ENCODE results near the gene LUC7L.
"Not testable (repeated sequence)": the region's sequence is repeated elsewhere in the genome, so short reads cannot be mapped to it uniquely, and the experiment has no call there.

LUC7L gene

GRCh38 chr16:185691-186090, 43.6 kb downstream of the LUC7L start:
- DNase-seq, result peak in 8 of 42 donors; percentile 9 to 54 (median 30)
- intact Hi-C loops (cut with DNase I), result no loop called here

GRCh38 chr16:185213-185612, 44.0 kb downstream of the LUC7L start:
- no peak for DNase-seq
- intact Hi-C loops (cut with DNase I), result no loop called here

GRCh38 chr16:183005-183404, 46.2 kb downstream of the LUC7L start:
- intact Hi-C loops (cut with DNase I), result no loop called here
- DNase-seq, result no peak

GRCh38 chr16:181565-182021, 47.7 kb downstream of the LUC7L start:
- intact Hi-C loops (cut with DNase I), result loop anchor here (2.0 kb wide), 1 partner anchor 75 kb away; no protein-coding TSS in a partner anchor
- peak in 24 of 42 donors; percentile 48 to 88 (median 75) for DNase-seq

DNA sequence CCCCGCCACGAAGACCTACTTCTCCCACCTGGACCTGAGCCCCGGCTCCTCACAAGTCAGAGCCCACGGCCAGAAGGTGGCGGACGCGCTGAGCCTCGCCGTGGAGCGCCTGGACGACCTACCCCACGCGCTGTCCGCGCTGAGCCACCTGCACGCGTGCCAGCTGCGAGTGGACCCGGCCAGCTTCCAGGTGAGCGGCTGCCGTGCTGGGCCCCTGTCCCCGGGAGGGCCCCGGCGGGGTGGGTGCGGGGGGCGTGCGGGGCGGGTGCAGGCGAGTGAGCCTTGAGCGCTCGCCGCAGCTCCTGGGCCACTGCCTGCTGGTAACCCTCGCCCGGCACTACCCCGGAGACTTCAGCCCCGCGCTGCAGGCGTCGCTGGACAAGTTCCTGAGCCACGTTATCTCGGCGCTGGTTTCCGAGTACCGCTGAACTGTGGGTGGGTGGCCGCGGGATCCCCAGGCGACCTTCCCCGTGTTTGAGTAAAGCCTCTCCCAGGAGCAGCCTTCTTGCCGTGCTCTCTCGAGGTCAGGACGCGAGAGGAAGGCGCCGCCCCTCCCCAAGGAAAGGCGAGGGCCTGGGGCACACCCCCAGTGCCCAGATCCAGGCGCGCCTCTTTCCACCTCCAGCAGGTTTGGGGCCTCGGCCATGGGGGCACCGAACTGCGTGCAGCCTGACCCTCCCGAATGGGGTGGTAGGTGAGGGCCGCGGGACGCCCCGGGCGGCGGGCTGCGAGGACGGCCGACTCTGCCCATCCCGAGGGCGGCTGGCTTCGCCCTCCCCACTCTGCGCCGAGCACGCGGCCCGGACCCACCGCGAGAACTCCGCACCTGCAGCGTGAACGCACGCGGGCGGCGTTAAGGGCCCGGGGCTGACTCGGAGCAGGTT, 48.3 kb downstream of the LUC7L start:
- peak in 28 of 42 donors; percentile 8 to 88 (median 69) for DNase-seq

GRCh38 chr16:180101-180675, 49.1 kb downstream of the LUC7L start, which contains the start of gene HBQ1:
TSS of gene HBQ1 (plus strand) at chr16:180459. CDS start at chr16:180487, 28 bp downstream.
- DNase-seq, result peak in 14 of 42 donors; percentile 6 to 51 (median 26)
- intact Hi-C loops (cut with DNase I), result loop anchor here (2.0 kb wide), 1 partner anchor 73 kb away; no protein-coding TSS in a partner anchor

More for the DNA sequence above, 48.3 kb downstream of the LUC7L start:
- intact Hi-C loops (cut with DNase I), result loop anchor here (2.0 kb wide), 1 partner anchor 74 kb away; no protein-coding TSS in a partner anchor

GRCh38 chr16:179211-180092, 49.8 kb downstream of the LUC7L start:
- intact Hi-C loops (cut with DNase I), result loop anchor here (2.0 kb wide), 1 partner anchor 73 kb away; no protein-coding TSS in a partner anchor
- no peak for DNase-seq

GRCh38 chr16:178668-179015, 50.6 kb downstream of the LUC7L start:
- no peak for DNase-seq
- intact Hi-C loops (cut with DNase I), result no loop called here

DNA sequence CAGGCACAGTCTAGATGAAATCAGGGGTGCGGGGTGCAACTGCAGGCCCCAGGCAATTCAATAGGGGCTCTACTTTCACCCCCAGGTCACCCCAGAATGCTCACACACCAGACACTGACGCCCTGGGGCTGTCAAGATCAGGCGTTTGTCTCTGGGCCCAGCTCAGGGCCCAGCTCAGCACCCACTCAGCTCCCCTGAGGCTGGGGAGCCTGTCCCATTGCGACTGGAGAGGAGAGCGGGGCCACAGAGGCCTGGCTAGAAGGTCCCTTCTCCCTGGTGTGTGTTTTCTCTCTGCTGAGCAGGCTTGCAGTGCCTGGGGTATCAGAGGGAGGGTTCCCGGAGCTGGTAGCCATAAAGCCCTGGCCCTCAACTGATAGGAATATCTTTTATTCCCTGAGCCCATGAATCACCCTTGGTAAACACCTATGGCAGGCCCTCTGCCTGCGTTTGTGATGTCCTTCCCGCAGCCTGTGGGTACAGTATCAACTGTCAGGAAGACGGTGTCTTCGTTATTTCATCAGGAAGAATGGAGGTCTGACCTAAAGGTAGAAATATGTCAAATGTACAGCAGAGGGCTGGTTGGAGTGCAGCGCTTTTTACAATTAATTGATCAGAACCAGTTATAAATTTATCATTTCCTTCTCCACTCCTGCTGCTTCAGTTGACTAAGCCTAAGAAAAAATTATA, 51.1 kb downstream of the LUC7L start:
- intact Hi-C loops (cut with DNase I), result no loop called here
- no peak for DNase-seq

- no peak for DNase-seq
- intact Hi-C loops (cut with DNase I), result no loop called here
Observed at GRCh38 chr16:177394-177822, 51.8 kb downstream of the LUC7L start.

- intact Hi-C loops (cut with DNase I); DNase-seq: not testable (repeated sequence)
Observed at GRCh38 chr16:176477-177382, 52.5 kb downstream of the LUC7L start, which contains the start of gene HBA1. TSS of gene HBA1 (plus strand) at chr16:176680. CDS start at chr16:176717, 37 bp downstream.

- DNase-seq; intact Hi-C loops (cut with DNase I): not testable (repeated sequence)
Observed at GRCh38 chr16:176006-176405, 53.2 kb downstream of the LUC7L start.

DNA sequence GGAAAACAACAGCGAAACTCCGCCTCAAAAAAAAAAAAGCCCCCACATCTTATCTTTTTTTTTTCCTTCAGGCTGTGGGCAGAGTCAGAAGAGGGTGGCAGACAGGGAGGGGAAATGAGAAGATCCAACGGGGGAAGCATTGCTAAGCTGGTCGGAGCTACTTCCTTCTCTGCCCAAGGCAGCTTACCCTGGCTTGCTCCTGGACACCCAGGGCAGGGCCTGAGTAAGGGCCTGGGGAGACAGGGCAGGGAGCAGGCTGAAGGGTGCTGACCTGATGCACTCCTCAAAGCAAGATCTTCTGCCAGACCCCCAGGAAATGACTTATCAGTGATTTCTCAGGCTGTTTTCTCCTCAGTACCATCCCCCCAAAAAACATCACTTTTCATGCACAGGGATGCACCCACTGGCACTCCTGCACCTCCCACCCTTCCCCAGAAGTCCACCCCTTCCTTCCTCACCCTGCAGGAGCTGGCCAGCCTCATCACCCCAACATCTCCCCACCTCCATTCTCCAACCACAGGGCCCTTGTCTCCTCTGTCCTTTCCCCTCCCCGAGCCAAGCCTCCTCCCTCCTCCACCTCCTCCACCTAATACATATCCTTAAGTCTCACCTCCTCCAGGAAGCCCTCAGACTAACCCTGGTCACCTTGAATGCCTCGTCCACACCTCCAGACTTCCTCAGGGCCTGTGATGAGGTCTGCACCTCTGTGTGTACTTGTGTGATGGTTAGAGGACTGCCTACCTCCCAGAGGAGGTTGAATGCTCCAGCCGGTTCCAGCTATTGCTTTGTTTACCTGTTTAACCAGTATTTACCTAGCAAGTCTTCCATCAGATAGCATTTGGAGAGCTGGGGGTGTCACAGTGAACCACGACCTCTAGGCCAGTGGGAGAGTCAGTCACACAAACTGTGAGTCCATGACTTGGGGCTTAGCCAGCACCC, 54.0 kb downstream of the LUC7L start:
- intact Hi-C loops (cut with DNase I), result no loop called here
- peak in 1 of 42 donors; percentile 43 for DNase-seq

GRCh38 chr16:173928-174769, 55.1 kb downstream of the LUC7L start:
- DNase-seq; intact Hi-C loops (cut with DNase I): not testable (repeated sequence)

- intact Hi-C loops (cut with DNase I), result not testable (repeated sequence)
Observed at GRCh38 chr16:173211-173854, 55.9 kb downstream of the LUC7L start.

More at GRCh38 chr16:173211-173854, 55.9 kb downstream of the LUC7L start:
- DNase-seq, result not testable (repeated sequence)

All from head of caudate nucleus (tissue), 42 donors.